GM23248 (cell line): Measurements from ENCODE around the gene IL17RE.

Source experiments
- EZH2 ChIP-seq: fragments of 200-600 bp; sonication (generic); IDR thresholded peaks from 2 replicates; pipeline ENCODE4 v1.6.1; 2018; ENCODE audit warnings: antibody characterized with exemption, mild to moderate bottlenecking; ENCODE audit not compliant: insufficient read depth, poor library complexity, severe bottlenecking
- EZH2phosphoT487 ChIP-seq: fragments of 200-600 bp; sonication (generic); IDR thresholded peaks from 2 replicates; pipeline ENCODE4 v1.6.1; 2018; ENCODE audit warnings: antibody characterized with exemption, moderate library complexity, mild to moderate bottlenecking, low read depth; ENCODE audit not compliant: insufficient read depth

DNA sequence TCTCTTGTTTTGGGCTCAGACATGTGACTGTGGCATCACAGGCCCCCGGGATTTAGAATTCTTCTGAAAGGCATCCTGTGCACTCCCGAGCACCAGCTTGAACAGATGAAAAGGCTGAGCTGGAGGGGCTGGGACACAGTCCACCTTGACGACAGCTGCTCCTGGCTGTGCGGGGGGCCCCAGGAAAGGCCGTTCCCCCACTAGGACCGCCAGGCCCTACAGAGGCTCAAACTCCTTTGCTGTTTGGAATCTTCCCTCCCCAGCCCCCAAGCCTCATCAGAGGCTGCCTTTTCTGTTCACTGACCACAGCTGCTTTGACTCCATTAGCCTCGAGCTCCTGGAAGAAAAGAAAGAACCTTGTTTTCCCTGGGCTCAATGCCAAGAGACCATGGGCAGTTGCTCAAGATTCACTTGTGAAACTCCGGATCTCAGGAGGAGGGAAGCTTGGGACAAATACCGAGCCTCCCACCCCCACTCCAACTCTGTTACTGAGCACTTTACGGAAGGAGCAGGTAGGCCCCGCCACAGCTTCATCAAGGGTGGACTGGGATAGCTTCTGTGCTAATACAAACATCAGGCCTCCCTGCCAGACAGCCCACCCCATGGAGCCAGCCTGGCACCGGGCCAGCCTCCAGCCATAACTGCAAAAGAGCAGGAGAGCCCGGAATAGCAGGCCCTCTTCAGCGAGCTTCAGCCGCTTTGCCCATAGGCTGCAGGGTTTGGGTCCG is 38.3 kb upstream of the IL17RE start:
- TF ChIP-seq EZH2: no peak
- TF ChIP-seq EZH2phosphoT487: no peak
